ENCODE data around the gene FOXR2. TPM values are rescaled to one million over a fixed set of nuclear protein-coding genes. Genes with fewer than 3 reads are reported as not detected.

The FOXR2 gene, protein sequence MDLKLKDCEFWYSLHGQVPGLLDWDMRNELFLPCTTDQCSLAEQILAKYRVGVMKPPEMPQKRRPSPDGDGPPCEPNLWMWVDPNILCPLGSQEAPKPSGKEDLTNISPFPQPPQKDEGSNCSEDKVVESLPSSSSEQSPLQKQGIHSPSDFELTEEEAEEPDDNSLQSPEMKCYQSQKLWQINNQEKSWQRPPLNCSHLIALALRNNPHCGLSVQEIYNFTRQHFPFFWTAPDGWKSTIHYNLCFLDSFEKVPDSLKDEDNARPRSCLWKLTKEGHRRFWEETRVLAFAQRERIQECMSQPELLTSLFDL
- total RNA-seq, result not detected

DNA sequence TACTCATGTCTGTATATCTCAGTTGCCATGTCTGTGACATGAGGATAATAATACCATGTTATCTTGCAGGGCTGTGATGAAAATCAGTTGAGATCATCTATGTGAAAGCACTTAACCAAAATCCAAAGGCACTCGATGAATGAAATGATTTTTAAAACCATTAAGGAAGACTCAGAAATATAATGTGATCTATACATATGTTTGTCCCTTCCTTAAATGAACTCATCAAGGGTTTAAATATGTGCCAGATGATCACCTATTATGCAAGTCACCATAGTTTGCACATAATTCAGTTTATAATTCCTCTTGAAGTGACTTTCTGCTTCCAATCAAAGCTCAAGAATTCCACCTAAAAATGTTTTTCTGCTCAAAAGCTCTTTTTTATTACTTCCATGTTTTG is at the start of gene FOXR2:
TSS of gene FOXR2 (plus strand) at position 301 of the 400 bp plus-strand sequence. CDS start 312 bp downstream, outside the sequence.
- no peak for ATAC-seq
- DNase-seq (ENCODE audit: low spot score), result no peak

DNA sequence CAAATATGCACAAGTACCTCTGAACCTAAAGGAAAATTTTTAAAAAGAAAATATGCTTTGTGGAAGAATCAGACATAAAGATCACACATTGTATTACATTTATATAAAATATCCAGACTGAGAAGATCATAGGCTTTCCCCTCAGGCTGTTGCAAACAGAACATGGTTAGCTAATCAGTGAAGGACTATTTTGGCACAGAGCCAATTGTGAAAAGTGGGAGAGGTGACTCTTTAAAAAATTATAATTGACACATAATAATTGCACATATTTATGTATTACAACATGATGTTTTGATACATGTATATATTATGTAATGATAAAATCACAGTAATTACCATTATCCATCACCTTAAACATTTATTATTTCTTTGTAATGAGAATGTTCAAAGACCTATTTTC is 44.1 kb upstream of the FOXR2 start:
- DNase-seq (ENCODE audit: low spot score), result no peak
- ATAC-seq, result no peak

DNA sequence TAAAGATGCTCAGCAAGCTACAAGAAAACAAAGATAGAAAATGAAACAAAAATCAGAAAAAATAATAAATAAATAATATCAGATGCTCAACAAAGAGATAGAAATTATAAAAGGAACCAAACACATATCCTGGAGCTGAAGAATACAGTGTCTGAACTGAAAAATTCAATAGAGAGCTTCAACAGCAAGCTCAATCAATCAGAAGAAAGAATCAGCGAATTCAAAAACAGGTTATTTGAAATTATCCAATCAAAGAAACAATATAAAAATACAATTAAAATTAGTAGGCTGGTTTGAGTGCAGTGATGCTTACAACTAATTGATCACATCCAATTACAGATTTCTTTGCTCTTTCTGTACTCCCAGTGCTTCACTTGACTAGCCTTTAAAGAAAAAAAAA is 40.8 kb upstream of the FOXR2 start:
- ATAC-seq (no peak), DNase-seq (ENCODE audit: low spot score) (no peak)

DNA sequence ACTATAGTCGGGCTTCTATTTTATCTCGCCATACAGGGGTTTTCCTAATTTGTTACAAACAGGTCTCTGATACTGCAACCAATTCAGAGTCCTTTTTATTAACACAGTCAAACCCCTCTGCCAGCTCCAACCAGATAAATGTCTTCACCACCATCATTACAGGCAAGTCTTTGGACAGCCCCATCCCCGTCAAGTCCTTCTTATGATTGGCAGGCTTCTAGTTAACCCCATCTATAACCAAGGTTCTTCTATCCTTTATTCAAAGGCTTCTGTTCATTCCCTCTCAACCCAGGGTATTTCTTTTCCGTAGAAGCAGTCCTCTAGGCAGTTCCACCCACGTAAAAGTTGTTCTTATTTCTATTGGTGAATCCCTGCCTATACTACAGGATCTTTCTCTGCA is 29.9 kb upstream of the FOXR2 start:
- ATAC-seq, result no peak
- DNase-seq (ENCODE audit: low spot score), result no peak

DNA sequence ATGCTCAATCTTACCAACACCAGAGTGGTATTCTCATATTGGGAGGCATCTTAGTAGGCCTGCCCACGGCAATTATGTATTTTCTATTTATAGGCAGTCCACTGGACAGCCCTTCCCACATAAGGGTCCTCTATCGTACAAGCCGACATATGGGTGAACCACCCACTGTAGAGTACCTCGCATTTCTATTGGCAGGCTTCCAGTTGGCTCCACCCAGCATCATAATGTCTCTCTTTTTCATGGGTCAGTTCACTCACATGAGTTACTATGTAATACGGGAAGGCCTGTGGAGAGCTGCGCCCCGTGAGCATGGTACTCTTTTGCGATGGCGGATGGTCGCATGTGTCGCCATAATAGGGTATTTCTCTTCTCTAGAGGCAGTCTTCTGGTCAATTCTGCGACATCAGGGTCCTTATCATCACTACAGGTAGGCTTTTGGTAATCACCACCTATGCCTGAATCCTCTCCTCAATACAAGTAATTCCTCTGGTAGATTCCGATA is 29.4 kb upstream of the FOXR2 start:
- DNase-seq (ENCODE audit: low spot score), result no peak
- no peak for ATAC-seq

DNA sequence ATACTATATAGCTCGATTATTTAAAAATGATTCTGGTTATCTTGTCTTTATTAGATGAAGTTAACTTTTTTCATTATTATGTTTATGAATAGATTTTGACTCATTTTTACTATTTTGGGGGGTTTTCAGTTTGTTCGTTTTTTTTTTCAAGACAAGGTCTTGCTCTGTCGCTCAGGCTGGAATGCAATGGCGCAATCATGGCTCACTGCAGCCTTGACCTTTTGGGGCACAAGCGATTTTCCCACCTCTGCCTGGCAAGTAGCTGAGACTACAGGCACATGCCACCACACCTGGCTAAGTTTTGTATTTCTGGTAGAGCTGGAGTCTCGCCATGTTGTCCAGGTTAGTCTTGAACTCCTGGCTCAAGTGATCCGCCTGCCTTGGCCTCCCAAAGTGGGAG is 24.9 kb upstream of the FOXR2 start:
- DNase-seq (ENCODE audit: low spot score), result no peak
- ATAC-seq, result no peak

DNA sequence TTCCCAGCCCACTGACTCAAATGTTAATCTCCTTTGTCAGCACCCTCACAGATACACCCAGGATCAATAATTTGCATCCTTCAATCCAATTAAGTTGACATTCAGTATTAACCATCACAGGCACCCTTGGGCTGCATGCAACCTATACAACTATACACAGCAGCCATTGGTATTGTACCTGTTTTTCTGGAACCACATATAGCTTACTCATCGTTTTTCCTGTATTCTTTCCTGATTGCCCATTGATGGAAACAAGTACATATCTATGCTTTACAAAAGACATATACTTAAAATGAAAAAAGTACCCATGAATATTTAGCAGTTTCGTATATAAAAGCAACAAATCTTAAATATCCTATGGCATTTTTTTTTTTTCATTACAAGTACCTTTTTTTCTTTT is 3.7 kb upstream of the FOXR2 start:
- DNase-seq (ENCODE audit: low spot score) (no peak), ATAC-seq (no peak)

DNA sequence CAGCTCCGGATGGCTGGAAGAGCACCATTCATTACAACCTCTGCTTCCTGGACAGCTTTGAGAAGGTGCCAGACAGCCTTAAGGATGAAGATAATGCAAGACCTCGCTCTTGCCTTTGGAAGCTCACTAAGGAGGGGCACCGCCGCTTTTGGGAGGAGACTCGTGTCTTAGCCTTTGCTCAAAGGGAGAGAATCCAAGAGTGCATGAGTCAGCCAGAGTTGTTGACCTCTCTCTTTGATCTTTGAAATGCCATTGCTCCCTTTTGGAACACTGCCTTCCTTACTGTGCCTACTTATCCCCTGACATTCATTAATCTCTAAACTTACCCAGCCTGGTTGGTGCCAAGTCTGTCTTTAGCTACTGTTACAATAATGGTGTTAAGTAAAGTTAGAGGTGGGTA is 1.2 kb downstream of the FOXR2 start:
- peak; percentile 95 for ATAC-seq

DNA sequence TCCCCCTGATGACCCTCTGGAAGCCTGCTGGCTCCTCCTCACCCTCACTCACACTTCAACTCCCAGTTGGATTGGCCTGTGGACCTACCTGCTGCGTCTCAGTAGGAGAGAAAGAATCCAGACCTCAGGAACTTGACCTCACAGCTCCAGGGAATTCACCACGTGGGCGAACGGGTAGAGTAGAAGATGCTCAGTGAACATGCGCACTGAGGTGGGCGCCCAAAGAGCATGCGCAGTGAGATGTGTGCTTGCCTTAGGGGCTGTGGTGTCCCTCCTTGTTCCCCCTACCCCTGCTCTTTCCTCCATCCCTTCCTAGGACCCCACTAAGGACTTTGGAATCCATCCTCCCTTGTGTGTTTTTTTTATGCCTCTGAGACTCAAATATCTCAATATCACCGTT is 12.9 kb downstream of the FOXR2 start:
- ATAC-seq (no peak), DNase-seq (ENCODE audit: low spot score) (no peak)

More for the DNA sequence above, 1.2 kb downstream of the FOXR2 start:
- DNase-seq (ENCODE audit: low spot score), result no peak

DNA sequence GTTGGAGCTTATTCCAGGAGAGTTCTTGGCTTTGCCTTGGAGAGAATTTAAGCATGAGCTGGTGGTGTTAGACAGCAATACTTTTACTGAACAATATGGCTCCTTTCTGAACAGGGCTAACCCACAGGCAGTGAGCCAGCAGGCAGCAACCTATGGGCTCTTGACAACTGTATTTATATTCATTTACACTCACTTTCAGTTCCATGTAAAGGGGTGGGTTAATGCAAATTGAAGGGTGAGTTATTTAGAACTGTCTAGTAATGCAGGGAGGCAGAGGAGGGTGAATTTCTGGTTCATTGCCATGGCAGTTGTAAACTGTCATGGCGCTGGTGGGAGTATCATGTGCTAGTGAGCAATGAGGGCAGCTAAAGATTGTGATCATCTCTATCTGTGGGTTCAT is 15.7 kb downstream of the FOXR2 start:
- no peak for DNase-seq (ENCODE audit: low spot score)
- no peak for ATAC-seq

DNA sequence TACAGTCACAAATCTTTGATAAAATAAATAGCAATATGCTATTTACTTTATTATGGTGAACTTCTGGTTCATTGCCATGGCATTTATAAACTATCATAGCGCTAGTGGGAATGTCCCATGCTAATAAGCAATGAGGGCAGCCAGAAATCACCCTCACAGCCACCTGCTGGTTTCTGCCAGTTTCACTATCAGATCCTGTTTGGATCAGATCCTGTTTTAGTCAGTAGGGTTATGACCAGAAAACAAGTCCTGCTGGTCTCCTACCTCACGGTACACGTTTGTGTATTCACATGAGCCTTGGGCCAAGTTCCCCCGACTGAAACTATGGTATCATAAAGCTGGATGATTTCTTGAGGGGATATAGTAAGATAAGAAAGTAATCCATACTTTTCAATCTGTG is 17.7 kb downstream of the FOXR2 start:
- DNase-seq (ENCODE audit: low spot score), result no peak
- ATAC-seq, result peak; percentile 78

DNA sequence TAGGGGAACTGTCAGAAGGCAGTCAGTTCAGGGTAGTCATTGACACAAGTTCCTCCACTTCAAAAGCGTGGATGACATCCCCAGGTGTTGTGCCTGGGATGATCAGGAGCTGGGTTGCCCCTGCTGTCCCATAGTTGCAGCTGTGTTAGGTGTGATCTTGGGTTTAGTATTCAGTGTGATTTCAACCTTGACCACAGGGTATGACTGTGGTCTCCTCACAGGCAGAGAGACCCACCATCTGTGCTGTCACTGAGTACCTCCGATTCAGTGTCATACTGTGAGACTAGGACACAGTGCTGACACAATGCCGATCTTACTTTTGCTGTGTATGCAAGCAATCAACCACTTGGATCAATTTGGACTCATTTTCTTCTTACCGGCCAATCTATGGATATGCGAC is 25.2 kb downstream of the FOXR2 start:
- DNase-seq (ENCODE audit: low spot score) (no peak), ATAC-seq (no peak)

DNA sequence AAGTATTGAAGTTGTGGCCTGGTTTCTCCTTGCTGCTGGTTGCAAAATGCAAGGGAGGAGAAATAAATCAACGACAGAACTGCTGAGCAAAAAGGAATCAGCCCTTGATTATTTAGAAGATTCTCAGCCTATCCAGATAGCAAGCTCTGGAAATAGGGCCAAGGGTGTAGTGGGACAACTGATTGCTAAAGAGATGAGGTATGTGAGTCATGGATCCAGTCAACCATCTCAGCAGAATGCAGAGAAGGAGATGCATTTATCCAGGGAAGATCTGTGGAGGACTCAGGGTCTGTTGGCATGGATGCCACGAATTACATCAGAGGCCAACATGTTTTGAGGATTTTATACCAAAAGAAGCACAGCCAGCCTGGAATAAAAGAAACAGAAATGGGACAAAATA is 36.7 kb downstream of the FOXR2 start:
- DNase-seq (ENCODE audit: low spot score), result no peak
- no peak for ATAC-seq

DNA sequence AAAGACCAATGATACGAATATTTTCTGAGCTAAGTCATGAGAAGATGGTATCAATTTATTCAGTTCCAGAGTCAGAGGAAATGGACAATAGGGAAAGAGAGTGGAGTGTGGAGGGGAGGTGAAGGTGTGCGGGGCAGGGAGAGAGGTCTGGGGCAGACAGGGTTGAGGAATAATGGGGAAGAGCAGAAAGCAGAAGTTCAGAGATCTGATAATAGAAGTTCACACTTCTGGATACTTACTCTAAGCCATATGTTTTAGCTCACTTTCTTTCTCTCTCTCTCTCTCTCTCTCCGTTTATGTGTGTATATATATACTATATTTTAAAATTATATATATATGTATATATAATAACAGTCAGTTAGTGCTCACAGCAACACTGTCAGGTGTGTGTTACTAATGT is 40.4 kb downstream of the FOXR2 start:
- no peak for ATAC-seq

DNA sequence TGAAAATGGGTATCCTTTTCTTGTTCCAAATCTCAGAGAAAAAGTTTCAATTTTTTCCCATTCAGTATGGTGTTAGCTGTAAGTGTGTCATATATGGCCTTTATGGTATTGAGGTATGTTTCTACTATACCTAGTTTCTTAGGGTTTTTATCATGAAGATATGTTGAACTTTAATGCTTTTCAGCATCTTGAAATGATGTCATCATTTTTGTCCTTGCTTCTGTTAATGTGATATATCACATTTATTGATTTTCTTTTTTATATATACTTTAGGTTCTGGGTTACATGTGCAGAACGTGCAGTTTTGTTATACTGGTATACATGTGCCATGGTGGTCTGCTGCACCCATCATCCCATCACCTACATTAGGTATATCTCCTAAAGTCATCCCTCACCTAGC is 44.9 kb downstream of the FOXR2 start:
- no peak for DNase-seq (ENCODE audit: low spot score)
- no peak for ATAC-seq

More for the DNA sequence above, 40.4 kb downstream of the FOXR2 start:
- no peak for DNase-seq (ENCODE audit: low spot score)

Other genes with a start within 250 kb of the FOXR2 start
- 7.0 TPM for gene MAGEH1, start 171.3 kb upstream of the FOXR2 start, total RNA-seq
- gene USP51, start 133.6 kb upstream of the FOXR2 start, total RNA-seq, result 0.38 TPM
- gene RRAGB, start 94.3 kb downstream of the FOXR2 start, total RNA-seq, result 4.5 TPM